Lower leg skin (tissue), 4 donors: ENCODE results near the gene EVA1A. TPM values are rescaled to one million over a fixed set of nuclear protein-coding genes. Genes with fewer than 3 reads are reported as not detected.

Experiments
- DNase-seq, 2 donors: peaks; one replicate each; pipeline ENCODE4 v3.0.0-alpha.2; 2019; ENCODE audit warnings: low spot score in 2 of 2
- H3K4me3 ChIP-seq: fragments of 200-600 bp; sonication (generic); 2 replicates; pipeline ENCODE4 v1.5.1; 2017; ENCODE audit warnings: mild to moderate bottlenecking, low read depth; ENCODE audit not compliant: poor library complexity, severe bottlenecking
- POLR2A ChIP-seq, 2 donors: fragments of 450-650 bp; IDR thresholded peaks; one replicate each; pipeline ENCODE4 v1.6.1; 2016 to 2017; ENCODE audit warnings: antibody characterized with exemption in 2 of 2, mild to moderate bottlenecking in 1 of 2, moderate library complexity in 1 of 2
- WGBS, 2 donors: methylation state at CpG; one replicate each; pipeline ENCODE4 v1.1.5; 2018; 5-methylcytosine and 5-hydroxymethylcytosine counted together
- intact Hi-C: fragments of 100-400 bp; cut with DNase I; formaldehyde crosslinking; loops from one replicate; pipeline ENCODE4 v1.15.0; 2023; ENCODE audit warnings: low total_unique reads
- total RNA-seq, 4 donors: library from RNA; depleted of rRNA; stranded (reverse); fragments of >200 nt; gene quantifications; one replicate each; pipeline ENCODE4 v1.1.0, GENCODE V29; 2016
- TF ChIP-seq, protein P1 (sequence below), 3 donors: fragments of 450-650 bp; IDR thresholded peaks; one replicate each; pipeline ENCODE4 v1.5.1; 2016; ENCODE audit warnings: antibody characterized with exemption in 3 of 3, mild to moderate bottlenecking in 3 of 3, moderate library complexity in 2 of 3

Gene EVA1A
- total RNA-seq, 4 donors from 2014 or later: 6.6 to 12.9 (median 9.1) TPM

DNA sequence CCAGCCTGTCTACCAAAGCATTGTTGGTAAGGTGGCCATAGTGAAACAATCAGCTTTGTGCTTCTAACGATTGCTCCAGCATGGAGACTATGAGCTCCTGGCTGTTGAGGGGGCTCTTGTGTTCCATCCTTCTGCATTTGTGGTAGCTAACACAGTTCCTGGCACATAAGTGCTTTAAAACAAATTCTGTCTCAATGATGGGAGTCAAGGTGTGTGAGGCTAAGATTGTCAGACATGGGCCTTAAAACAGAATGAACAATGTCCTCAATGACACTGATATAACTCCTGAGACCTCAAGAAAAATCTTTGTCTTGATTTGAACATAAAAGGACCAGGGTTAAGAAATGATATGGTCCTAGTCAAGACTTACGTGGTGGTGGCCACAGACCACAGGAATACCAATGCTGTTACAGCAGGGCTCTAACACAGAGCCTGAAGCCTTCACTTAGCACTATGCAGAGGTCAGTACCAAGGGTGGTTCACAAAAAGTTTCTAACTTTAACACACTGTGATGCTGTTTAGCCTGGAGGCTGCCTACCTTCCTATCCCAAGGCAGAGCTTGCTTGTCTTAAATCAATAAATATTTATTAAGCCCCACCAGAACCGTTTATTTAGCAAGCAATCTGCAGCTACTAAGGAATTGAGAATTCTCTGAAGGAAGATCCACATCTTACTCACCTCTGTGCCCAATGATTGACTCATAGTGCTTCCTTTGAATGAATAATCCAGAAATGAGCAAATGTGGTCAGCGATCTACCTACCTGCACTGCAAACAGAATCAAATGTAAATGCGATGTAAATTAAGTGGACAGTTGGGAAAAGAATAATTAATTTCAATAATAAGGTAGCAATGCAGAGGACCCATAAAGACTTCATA lies 35.1 kb downstream of the EVA1A start:
- WGBS, 2 donors: 90 to 93% methylated on average over 5 of the region's 5 CpGs
- no peak for TF ChIP-seq POLR2A (IDR thresholded peaks at IDR 0.05)
- TF ChIP-seq, protein P1, sequence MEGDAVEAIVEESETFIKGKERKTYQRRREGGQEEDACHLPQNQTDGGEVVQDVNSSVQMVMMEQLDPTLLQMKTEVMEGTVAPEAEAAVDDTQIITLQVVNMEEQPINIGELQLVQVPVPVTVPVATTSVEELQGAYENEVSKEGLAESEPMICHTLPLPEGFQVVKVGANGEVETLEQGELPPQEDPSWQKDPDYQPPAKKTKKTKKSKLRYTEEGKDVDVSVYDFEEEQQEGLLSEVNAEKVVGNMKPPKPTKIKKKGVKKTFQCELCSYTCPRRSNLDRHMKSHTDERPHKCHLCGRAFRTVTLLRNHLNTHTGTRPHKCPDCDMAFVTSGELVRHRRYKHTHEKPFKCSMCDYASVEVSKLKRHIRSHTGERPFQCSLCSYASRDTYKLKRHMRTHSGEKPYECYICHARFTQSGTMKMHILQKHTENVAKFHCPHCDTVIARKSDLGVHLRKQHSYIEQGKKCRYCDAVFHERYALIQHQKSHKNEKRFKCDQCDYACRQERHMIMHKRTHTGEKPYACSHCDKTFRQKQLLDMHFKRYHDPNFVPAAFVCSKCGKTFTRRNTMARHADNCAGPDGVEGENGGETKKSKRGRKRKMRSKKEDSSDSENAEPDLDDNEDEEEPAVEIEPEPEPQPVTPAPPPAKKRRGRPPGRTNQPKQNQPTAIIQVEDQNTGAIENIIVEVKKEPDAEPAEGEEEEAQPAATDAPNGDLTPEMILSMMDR (IDR thresholded peaks at IDR 0.05): no peak
- intact Hi-C loops: no loop called here

DNA sequence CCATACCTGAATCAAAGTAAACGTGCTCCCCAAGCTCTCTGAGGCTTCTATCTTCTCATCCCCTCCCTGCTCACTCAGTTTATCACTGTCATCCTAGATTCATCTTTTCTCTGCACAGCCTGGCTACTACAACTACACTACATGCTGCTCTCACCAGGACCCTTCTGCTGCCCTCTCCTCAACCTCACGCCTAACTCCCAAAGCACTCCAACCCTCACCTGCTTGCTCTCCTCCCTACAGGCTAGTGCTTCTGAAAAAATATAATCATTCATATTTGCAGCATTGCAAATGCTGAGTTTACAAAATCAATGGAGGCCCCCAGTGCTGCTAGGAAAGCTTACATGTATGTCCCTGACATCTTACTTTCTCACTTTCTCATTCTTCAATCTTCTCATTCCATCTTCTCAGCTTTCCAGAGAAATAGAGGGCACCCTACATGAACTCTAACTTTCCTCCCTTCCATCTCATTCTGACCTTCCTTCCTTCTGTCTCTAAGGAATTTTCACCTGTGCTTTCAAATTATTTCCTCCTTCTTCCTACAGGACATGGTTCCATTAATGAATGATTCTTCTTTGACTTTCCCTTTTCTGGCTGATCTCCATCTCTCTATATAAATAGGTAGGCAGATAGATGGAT lies 36.3 kb downstream of the EVA1A start:
- TF ChIP-seq, protein P1 (IDR thresholded peaks at IDR 0.05): no peak
- no peak for TF ChIP-seq POLR2A (IDR thresholded peaks at IDR 0.05)
- DNase-seq: no peak
- intact Hi-C loops: no loop called here
- 92 to 94% methylated on average over 2 of the region's 2 CpGs for WGBS, 2 donors
- H3K4me3 ChIP-seq: no peak overlapping the region

More for the DNA sequence above, 35.1 kb downstream of the EVA1A start:
- no peak overlapping the region for H3K4me3 ChIP-seq
- DNase-seq: no peak

DNA sequence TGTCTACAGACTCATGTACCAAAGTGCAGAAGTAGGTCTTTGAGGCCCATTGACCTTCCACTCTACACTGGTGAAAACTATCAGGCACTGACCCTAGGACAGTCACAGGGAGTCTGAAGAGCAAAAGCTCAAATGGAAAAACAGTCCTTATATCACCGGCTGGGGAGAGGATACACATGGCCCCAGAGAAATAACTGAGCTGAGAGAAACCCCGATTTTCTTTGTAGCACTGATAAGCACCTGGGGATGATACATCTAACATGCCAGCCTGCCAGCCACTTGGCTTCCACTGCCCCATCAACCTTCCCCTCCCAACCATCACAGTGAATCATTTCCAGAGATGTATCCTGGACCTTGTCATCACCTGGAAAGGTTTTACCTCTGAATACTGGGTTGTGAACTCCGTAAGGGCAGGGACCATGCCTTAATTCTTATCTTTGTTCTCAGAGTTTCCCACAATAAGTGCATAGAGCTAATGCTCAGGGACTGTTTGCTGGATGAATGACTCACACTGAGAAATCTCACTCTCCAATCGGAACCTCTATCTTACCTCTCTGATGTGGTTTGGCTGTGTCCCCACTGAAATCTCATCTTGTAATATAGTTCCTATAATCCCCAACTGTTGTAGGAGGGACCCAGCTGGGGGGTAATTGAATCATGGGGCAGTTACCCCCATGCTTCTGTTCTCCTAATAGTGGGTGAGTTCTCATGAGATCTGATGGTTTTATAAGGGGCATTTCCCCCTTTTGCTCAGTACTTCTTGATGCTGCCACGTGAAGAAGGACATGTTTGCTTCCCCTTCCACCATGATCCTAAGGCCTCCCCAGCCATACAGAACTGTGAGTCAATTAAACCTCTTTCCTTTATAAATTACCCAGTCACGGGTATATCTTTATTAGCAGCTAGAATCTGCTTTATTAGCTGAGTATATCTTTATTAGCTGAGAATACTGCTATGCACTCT lies 37.1 kb downstream of the EVA1A start:
- DNase-seq: no peak
- intact Hi-C loops: no loop called here
- WGBS, 2 donors: 75 to 81% methylated on average over 6 of the region's 6 CpGs
- TF ChIP-seq POLR2A (IDR thresholded peaks at IDR 0.05): no peak
- TF ChIP-seq, protein P1 (IDR thresholded peaks at IDR 0.05): no peak
- H3K4me3 ChIP-seq: no peak overlapping the region

DNA sequence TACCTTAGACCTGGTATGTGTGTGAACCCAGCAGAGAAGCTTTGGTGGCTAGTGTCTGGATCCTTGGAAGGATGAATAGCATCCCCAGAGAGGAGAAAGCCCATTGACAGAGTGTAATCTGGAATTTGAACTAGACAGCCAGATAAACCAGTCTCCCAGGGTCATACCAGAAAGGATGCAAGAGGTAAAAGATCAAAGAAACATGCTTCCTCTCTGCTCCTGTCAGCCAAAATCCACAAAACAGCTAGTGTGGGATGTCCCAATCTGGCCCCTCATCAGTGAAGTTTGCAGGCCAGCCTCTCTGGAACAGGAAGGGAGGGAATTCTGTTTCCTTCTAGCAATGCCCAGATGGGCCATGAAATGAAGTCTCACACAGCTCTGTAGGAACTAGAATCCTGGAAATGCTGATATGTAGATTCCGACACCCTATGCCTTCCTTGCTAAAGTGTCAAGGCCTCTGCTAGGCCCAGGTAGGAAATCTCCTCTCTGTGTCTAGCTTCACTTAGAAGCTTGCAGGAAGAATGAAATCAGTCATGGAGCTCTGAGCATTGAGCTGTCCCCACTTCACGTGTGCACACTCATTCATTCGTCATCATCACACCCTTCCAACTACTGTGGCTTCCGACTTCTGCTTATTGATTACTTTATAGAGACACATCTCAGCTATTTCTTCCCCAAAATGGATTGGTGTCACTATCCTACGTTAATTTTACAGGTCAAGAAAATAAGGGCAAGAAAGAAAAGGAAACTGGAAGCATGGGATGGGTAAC lies 38.0 kb downstream of the EVA1A start:
- 77 to 91% methylated on average over 5 of the region's 5 CpGs for WGBS, 2 donors

More for the DNA sequence above, 38.0 kb downstream of the EVA1A start:
- intact Hi-C loops: no loop called here
- no peak for DNase-seq
- H3K4me3 ChIP-seq: no peak overlapping the region
- TF ChIP-seq POLR2A (IDR thresholded peaks at IDR 0.05): no peak
- TF ChIP-seq, protein P1 (IDR thresholded peaks at IDR 0.05): no peak
